Measurements from ENCODE around the gene UBN2.

Gene UBN2

DNA sequence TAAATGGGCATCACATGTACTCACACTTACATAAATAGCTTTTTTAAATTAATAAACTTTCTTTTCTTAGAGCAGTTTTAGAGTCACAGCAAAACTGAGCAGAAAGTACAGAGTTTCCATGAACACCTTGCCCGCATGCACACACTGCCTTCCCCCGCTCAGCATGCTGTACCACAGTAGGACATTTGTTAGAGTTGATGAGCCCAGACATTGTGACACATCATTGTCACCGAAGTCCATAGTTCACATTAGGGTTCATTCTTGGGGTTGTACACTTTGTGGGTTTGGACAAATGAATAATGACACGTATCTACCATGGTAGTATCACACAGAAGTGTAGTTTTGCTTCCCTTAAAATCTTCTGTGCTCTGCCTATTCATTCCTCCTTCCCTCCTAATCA, 23.7 kb downstream of the UBN2 start:
- ChIA-PET POLR2A (no interaction called here), CTCF (no interaction called here)
- TF ChIP-seq FOXM1 (IDR thresholded peaks at IDR 0.05; ENCODE audit: borderline replicate concordance) (no peak), NFRKB (IDR thresholded peaks at IDR 0.05) (no peak), ARNT (IDR thresholded peaks at IDR 0.05) (no peak), ZNF384 (IDR thresholded peaks at IDR 0.05) (no peak), FOXA1 (IDR thresholded peaks at IDR 0.05) (no peak)
- no peak for DNase-seq (ENCODE audit: extremely low spot score)

DNA sequence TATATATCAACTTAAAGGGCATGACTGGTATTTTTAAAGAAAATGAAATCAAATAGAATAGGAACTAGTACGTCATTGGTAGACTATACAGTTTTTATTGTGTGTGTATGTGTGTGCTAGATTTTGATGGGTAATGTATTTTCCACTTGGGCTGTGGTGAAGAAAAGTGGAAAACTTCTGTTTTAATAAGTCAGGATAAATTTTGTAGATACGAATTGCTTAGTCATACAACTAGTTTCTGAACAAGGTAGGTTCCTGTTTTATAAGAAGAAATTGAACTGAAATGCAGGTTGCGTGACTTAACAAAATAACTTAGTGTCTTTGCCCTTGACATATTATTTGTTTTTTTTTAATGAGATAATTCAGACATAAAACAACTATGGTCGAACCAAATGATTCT, 24.3 kb downstream of the UBN2 start:
- DNase-seq (ENCODE audit: extremely low spot score) = no peak
- no peak for TF ChIP-seq HDGF (IDR thresholded peaks at IDR 0.05; ENCODE audit: borderline replicate concordance)
- no peak for TF ChIP-seq TARDBP (IDR thresholded peaks at IDR 0.05)
- TF ChIP-seq ELF4 (IDR thresholded peaks at IDR 0.05) = no peak
- no peak for TF ChIP-seq ZNF384 (IDR thresholded peaks at IDR 0.05)
- TF ChIP-seq ARNT (IDR thresholded peaks at IDR 0.05) = no peak
- TF ChIP-seq FOXK2 (IDR thresholded peaks at IDR 0.05) = no peak
- TF ChIP-seq LEF1 (IDR thresholded peaks at IDR 0.05; ENCODE audit: borderline replicate concordance) = no peak
- TF ChIP-seq CTBP1 (IDR thresholded peaks at IDR 0.05; ENCODE audit: borderline replicate concordance) = no peak
- TF ChIP-seq BHLHE40 (IDR thresholded peaks at IDR 0.05; ENCODE audit: borderline replicate concordance) = no peak
- no peak for TF ChIP-seq SP1 (IDR thresholded peaks at IDR 0.05)
- no peak for TF ChIP-seq FOXA1 (IDR thresholded peaks at IDR 0.05)
- no peak for TF ChIP-seq NFRKB (IDR thresholded peaks at IDR 0.05)
- no peak for TF ChIP-seq L3MBTL2 (conservative IDR thresholded peaks at IDR 0.05)
- no peak for TF ChIP-seq PKNOX1 (IDR thresholded peaks at IDR 0.05)
- TF ChIP-seq FOXM1 (IDR thresholded peaks at IDR 0.05; ENCODE audit: borderline replicate concordance) = no peak
- TF ChIP-seq SUZ12 (IDR thresholded peaks at IDR 0.05) = no peak
- POLR2A ChIA-PET = no interaction called here
- CTCF ChIA-PET = no interaction called here

DNA sequence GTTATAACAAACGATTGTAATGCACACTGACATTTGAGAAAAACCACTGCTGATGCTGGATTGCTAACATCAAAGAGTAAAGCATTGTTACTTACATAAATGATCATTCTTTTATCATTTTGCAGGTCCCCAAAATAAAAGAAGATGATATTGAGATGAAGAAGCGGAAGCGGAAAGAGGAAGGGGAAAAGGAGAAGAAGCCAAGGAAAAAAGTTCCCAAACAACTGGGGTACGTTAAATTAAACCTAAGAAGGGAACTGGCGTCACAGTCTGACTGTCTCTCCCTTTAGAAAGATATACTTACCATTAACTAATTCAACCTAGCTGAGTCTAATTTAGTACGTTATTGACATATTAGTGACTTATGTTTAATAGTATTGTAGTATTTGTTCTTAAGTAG, 28.1 kb downstream of the UBN2 start:
- TF ChIP-seq PKNOX1 (IDR thresholded peaks at IDR 0.05) = no peak
- TF ChIP-seq ZNF384 (IDR thresholded peaks at IDR 0.05) = no peak
- TF ChIP-seq ARNT (IDR thresholded peaks at IDR 0.05) = no peak
- TF ChIP-seq FOXM1 (IDR thresholded peaks at IDR 0.05; ENCODE audit: borderline replicate concordance) = no peak
- TF ChIP-seq L3MBTL2 (conservative IDR thresholded peaks at IDR 0.05) = no peak
- TF ChIP-seq ELF4 (IDR thresholded peaks at IDR 0.05) = no peak
- no peak for TF ChIP-seq CTBP1 (IDR thresholded peaks at IDR 0.05; ENCODE audit: borderline replicate concordance)
- TF ChIP-seq BHLHE40 (IDR thresholded peaks at IDR 0.05; ENCODE audit: borderline replicate concordance) = no peak
- TF ChIP-seq FOXK2 (IDR thresholded peaks at IDR 0.05) = no peak
- TF ChIP-seq HDGF (IDR thresholded peaks at IDR 0.05; ENCODE audit: borderline replicate concordance) = no peak
- no peak for TF ChIP-seq TARDBP (IDR thresholded peaks at IDR 0.05)
- TF ChIP-seq SP1 (IDR thresholded peaks at IDR 0.05) = no peak
- no peak for TF ChIP-seq LEF1 (IDR thresholded peaks at IDR 0.05; ENCODE audit: borderline replicate concordance)
- no peak for TF ChIP-seq FOXA1 (IDR thresholded peaks at IDR 0.05)
- ChIA-PET CTCF (no interaction called here), POLR2A (no interaction called here)
- DNase-seq (ENCODE audit: extremely low spot score) = no peak

- no peak for DNase-seq (ENCODE audit: extremely low spot score)
- POLR2A ChIA-PET = no interaction called here
- no peak for TF ChIP-seq FOXK2 (IDR thresholded peaks at IDR 0.05)
- TF ChIP-seq TARDBP (IDR thresholded peaks at IDR 0.05) = no peak
- TF ChIP-seq BHLHE40 (IDR thresholded peaks at IDR 0.05; ENCODE audit: borderline replicate concordance) = no peak
- no peak for TF ChIP-seq PKNOX1 (IDR thresholded peaks at IDR 0.05)
- TF ChIP-seq LEF1 (IDR thresholded peaks at IDR 0.05; ENCODE audit: borderline replicate concordance) = no peak
- TF ChIP-seq SP1 (IDR thresholded peaks at IDR 0.05) = no peak
- no peak for TF ChIP-seq HDGF (IDR thresholded peaks at IDR 0.05; ENCODE audit: borderline replicate concordance)
- no peak for TF ChIP-seq FOXM1 (IDR thresholded peaks at IDR 0.05; ENCODE audit: borderline replicate concordance)
- CTCF ChIA-PET = no interaction called here
These were observed 33.2 kb downstream of the UBN2 start for GRCh38 chr7:139264220-139264619.

GRCh38 chr7:139265673-139266072, 34.6 kb downstream of the UBN2 start:
- ChIA-PET POLR2A (no interaction called here), CTCF (interaction anchor here (0.6 kb wide), 1 partner anchor 16 kb away, joined by 5 read pairs; no protein-coding TSS in a partner anchor)
- no peak for DNase-seq (ENCODE audit: extremely low spot score)
- TF ChIP-seq L3MBTL2 (conservative IDR thresholded peaks at IDR 0.05) (no peak), SUZ12 (IDR thresholded peaks at IDR 0.05) (no peak), CTBP1 (IDR thresholded peaks at IDR 0.05; ENCODE audit: borderline replicate concordance) (no peak), FOXK2 (IDR thresholded peaks at IDR 0.05) (no peak), SP1 (IDR thresholded peaks at IDR 0.05) (no peak), NFRKB (IDR thresholded peaks at IDR 0.05) (no peak), ELF4 (IDR thresholded peaks at IDR 0.05) (no peak), LEF1 (IDR thresholded peaks at IDR 0.05; ENCODE audit: borderline replicate concordance) (no peak), FOXA1 (IDR thresholded peaks at IDR 0.05) (no peak), HDGF (IDR thresholded peaks at IDR 0.05; ENCODE audit: borderline replicate concordance) (no peak), BHLHE40 (IDR thresholded peaks at IDR 0.05; ENCODE audit: borderline replicate concordance) (no peak), ARNT (IDR thresholded peaks at IDR 0.05) (no peak), PKNOX1 (IDR thresholded peaks at IDR 0.05) (no peak), ZNF384 (IDR thresholded peaks at IDR 0.05) (no peak), TARDBP (IDR thresholded peaks at IDR 0.05) (no peak), FOXM1 (IDR thresholded peaks at IDR 0.05; ENCODE audit: borderline replicate concordance) (no peak)
